HepG2 (cell line): Measurements from ENCODE around the gene TSPYL1. TPM values are rescaled to one million over a fixed set of nuclear protein-coding genes. Genes with fewer than 3 reads are reported as not detected.

Experiments
- AGO2 ChIP-seq: fragments of 200-400 bp; formaldehyde crosslinking; optimal IDR thresholded peaks from 2 replicates; pipeline ENCODE3; 2017; ENCODE audit warnings: mild to moderate bottlenecking, low read depth, low read length, moderate library complexity
- CREB1 ChIP-seq, 2 experiments: fragments of 450-650 bp in 1 of 2; IDR thresholded peaks; 2 replicates each; pipeline ENCODE4 v1.6.1; 2016 to 2017; ENCODE audit warnings: control low read depth in 1 of 2, mild to moderate bottlenecking in 1 of 2, missing compliant biosample characterization in 1 of 2, missing genetic modification characterization in 1 of 2
- HNF4A ChIP-seq: sonication (generic); formaldehyde crosslinking; IDR thresholded peaks from 2 replicates; pipeline ENCODE4 v1.4.0; 2020; ENCODE audit warnings: missing genetic modification reagents
- MED13 ChIP-seq: sonication (generic); formaldehyde crosslinking; IDR thresholded peaks from 2 replicates; pipeline ENCODE4 v1.5.0; 2020; ENCODE audit warnings: missing genetic modification reagents
- MZF1 ChIP-seq: sonication (generic); formaldehyde crosslinking; IDR thresholded peaks from 2 replicates; pipeline ENCODE4 v1.8.1; 2023; ENCODE audit warnings: mild to moderate bottlenecking, missing genetic modification reagents, borderline replicate concordance
- PBX2 ChIP-seq: IDR thresholded peaks from 2 replicates; pipeline ENCODE4 v1.6.1; 2016; ENCODE audit warnings: control low read depth
- POLR2A ChIP-seq, 2 experiments: IDR thresholded peaks; 2 replicates each; pipeline ENCODE4 v1.6.1; 2011; ENCODE audit warnings: low read depth in 2 of 2, low read length in 2 of 2, mild to moderate bottlenecking in 1 of 2, moderate library complexity in 1 of 2; ENCODE audit not compliant: insufficient read depth in 1 of 2
- POLR2AphosphoS5 ChIP-seq: IDR thresholded peaks from 2 replicates; pipeline ENCODE4 v1.6.1; 2012; ENCODE audit warnings: low read depth, low read length
- POLR2G ChIP-seq: fragments of 200-400 bp; formaldehyde crosslinking; IDR thresholded peaks from 2 replicates; pipeline ENCODE4 v1.6.1; 2018; ENCODE audit warnings: mild to moderate bottlenecking, low read depth, low read length, moderate library complexity
- ZNF431 ChIP-seq: sonication (generic); formaldehyde crosslinking; IDR thresholded peaks from 2 replicates; pipeline ENCODE4 v1.9.0; 2022; ENCODE audit warnings: missing genetic modification reagents, low read depth, mild to moderate bottlenecking, borderline replicate concordance
- ZNF552 ChIP-seq: sonication (generic); formaldehyde crosslinking; IDR thresholded peaks from 2 replicates; pipeline ENCODE4 v1.9.0; 2022; ENCODE audit warnings: missing genetic modification reagents, mild to moderate bottlenecking, borderline replicate concordance
- ZNF614 ChIP-seq: IDR thresholded peaks from 2 replicates; pipeline ENCODE4 v1.6.1; 2018; ENCODE audit warnings: missing biosample characterization, missing genetic modification reagents, inconsistent platforms, borderline replicate concordance
- ZSCAN5A ChIP-seq: sonication (generic); formaldehyde crosslinking; IDR thresholded peaks from 2 replicates; pipeline ENCODE4 v1.8.0; 2022; ENCODE audit warnings: mild to moderate bottlenecking, missing genetic modification reagents, borderline replicate concordance
- polyA plus RNA-seq, 8 experiments: library from polyadenylated mRNA; depleted of rRNA in 3 of 8; stranded (reverse) in 7 of 8; unstranded in 1 of 8; fragments of >200 nt; fragmentation: Illumina TruSeq in 4 of 8; extraction: Trizol in 4 of 8; gene quantifications; 2 replicates each; pipeline versions ENCODE4 v1.2.1 to v1.2.3, GENCODE V29; 2011 to 2016; ENCODE audit warnings: low read depth in 4 of 8, missing spikeins in 1 of 8, mixed read lengths in 1 of 8; ENCODE audit not compliant: insufficient read depth in 1 of 8
- total RNA-seq, 5 experiments: library from RNA; depleted of rRNA; stranded (reverse); fragments of >200 nt; fragmentation: Illumina TruSeq; extraction: Trizol; gene quantifications; 2 replicates each; pipeline ENCODE4 v1.2.3, GENCODE V29; 2016; ENCODE audit warnings: low read depth in 1 of 5
- TF ChIP-seq, protein P1 (sequence below): sonication (generic); formaldehyde crosslinking; IDR thresholded peaks from 2 replicates; pipeline ENCODE4 v1.4.0; 2020; ENCODE audit warnings: low read depth, mild to moderate bottlenecking, missing genetic modification reagents
- TF ChIP-seq, protein P2 (sequence below): sonication (generic); formaldehyde crosslinking; IDR thresholded peaks from 2 replicates; pipeline ENCODE4 v1.4.0; 2020; ENCODE audit warnings: missing genetic modification reagents
- TF ChIP-seq, protein P3 (sequence below): IDR thresholded peaks from 2 replicates; pipeline ENCODE4 v1.6.1; 2016; ENCODE audit warnings: missing genetic modification reagents, missing compliant biosample characterization

Gene TSPYL1
- total and polyA plus RNA-seq, 2 of the 13 experiments (the other 11 are each of a cell fraction or from before 2014, with no cell fraction given), result 28.3 to 93.0 TPM

GRCh38 chr6:116253505-116254296 lies 26.0 kb downstream of the TSPYL1 start, which contains the start of gene TSPYL4 (continued):
- TF ChIP-seq, protein P1, sequence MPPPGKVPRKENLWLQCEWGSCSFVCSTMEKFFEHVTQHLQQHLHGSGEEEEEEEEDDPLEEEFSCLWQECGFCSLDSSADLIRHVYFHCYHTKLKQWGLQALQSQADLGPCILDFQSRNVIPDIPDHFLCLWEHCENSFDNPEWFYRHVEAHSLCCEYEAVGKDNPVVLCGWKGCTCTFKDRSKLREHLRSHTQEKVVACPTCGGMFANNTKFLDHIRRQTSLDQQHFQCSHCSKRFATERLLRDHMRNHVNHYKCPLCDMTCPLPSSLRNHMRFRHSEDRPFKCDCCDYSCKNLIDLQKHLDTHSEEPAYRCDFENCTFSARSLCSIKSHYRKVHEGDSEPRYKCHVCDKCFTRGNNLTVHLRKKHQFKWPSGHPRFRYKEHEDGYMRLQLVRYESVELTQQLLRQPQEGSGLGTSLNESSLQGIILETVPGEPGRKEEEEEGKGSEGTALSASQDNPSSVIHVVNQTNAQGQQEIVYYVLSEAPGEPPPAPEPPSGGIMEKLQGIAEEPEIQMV (CRISPR knock-in tag), result peak; percentile 52; the same call in 1 of the 2 replicates
- TF ChIP-seq, protein P2, sequence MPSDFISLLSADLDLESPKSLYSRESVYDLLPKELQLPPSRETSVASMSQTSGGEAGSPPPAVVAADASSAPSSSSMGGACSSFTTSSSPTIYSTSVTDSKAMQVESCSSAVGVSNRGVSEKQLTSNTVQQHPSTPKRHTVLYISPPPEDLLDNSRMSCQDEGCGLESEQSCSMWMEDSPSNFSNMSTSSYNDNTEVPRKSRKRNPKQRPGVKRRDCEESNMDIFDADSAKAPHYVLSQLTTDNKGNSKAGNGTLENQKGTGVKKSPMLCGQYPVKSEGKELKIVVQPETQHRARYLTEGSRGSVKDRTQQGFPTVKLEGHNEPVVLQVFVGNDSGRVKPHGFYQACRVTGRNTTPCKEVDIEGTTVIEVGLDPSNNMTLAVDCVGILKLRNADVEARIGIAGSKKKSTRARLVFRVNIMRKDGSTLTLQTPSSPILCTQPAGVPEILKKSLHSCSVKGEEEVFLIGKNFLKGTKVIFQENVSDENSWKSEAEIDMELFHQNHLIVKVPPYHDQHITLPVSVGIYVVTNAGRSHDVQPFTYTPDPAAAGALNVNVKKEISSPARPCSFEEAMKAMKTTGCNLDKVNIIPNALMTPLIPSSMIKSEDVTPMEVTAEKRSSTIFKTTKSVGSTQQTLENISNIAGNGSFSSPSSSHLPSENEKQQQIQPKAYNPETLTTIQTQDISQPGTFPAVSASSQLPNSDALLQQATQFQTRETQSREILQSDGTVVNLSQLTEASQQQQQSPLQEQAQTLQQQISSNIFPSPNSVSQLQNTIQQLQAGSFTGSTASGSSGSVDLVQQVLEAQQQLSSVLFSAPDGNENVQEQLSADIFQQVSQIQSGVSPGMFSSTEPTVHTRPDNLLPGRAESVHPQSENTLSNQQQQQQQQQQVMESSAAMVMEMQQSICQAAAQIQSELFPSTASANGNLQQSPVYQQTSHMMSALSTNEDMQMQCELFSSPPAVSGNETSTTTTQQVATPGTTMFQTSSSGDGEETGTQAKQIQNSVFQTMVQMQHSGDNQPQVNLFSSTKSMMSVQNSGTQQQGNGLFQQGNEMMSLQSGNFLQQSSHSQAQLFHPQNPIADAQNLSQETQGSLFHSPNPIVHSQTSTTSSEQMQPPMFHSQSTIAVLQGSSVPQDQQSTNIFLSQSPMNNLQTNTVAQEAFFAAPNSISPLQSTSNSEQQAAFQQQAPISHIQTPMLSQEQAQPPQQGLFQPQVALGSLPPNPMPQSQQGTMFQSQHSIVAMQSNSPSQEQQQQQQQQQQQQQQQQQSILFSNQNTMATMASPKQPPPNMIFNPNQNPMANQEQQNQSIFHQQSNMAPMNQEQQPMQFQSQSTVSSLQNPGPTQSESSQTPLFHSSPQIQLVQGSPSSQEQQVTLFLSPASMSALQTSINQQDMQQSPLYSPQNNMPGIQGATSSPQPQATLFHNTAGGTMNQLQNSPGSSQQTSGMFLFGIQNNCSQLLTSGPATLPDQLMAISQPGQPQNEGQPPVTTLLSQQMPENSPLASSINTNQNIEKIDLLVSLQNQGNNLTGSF (CRISPR knock-in tag), result 0 out of 2 replicates have a peak, but pooled peaks have one; percentile 38
- TF ChIP-seq POLR2G (peak; percentile 87), CREB1 (IDR thresholded peaks at IDR 0.05) (peak; percentile 91), CREB1 (CRISPR knock-in tag; IDR thresholded peaks at IDR 0.05) (peak; percentile 94), POLR2A (IDR thresholded peaks at IDR 0.05; ENCODE audit: insufficient read depth in 1 of 2, low read depth in 2 of 2, low read length in 2 of 2) (peak; percentile 73 to 83; a peak in 3 of 4 replicates), ZNF614 (CRISPR knock-in tag) (peak; percentile 66), MZF1 (CRISPR knock-in tag) (peak; percentile 89; the same call in 1 of the 2 replicates), POLR2AphosphoS5 (peak; percentile 96), ZNF431 (CRISPR knock-in tag) (0 out of 2 replicates have a peak, but pooled peaks have one; percentile 42), AGO2 (peak; percentile 73), MED13 (CRISPR knock-in tag) (0 out of 2 replicates have a peak, but pooled peaks have one; percentile 11), ZNF552 (CRISPR knock-in tag) (peak; percentile 21; the same call in 1 of the 2 replicates), ZSCAN5A (CRISPR knock-in tag) (peak; percentile 79; the same call in 1 of the 2 replicates), PBX2 (no peak), HNF4A (CRISPR knock-in tag) (0 out of 2 replicates have a peak, but pooled peaks have one; percentile 20)
- TF ChIP-seq, protein P3, sequence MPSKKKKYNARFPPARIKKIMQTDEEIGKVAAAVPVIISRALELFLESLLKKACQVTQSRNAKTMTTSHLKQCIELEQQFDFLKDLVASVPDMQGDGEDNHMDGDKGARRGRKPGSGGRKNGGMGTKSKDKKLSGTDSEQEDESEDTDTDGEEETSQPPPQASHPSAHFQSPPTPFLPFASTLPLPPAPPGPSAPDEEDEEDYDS (CRISPR knock-in tag), result peak; percentile 85
